Measurements from ENCODE around the gene MDH2.
"Not testable (repeated sequence)": the region's sequence is repeated elsewhere in the genome, so short reads cannot be mapped to it uniquely, and the experiment has no call there.

Gene MDH2

GRCh38 chr7:76108540-76109233 lies 60.8 kb downstream of the MDH2 start:
- H3K9me2 ChIP-seq (replicated peaks; ENCODE audit: insufficient read depth, low read length) = no peaks in the 10 kb centered on the region
- H3K4me3 ChIP-seq (ENCODE audit: insufficient read depth, low read length, poor library complexity, severe bottlenecking) = no peak overlapping the region
- no peak overlapping the region for H3K9ac ChIP-seq (ENCODE audit: low read length)
- H3K36me3 ChIP-seq (ENCODE audit: low read length) = no peaks in the 10 kb centered on the region
- no peak for TF ChIP-seq CTCF (IDR thresholded peaks at IDR 0.05; ENCODE audit: insufficient read depth, low read length, poor library complexity, severe bottlenecking)
- no peak for TF ChIP-seq EZH2phosphoT487 (conservative IDR thresholded peaks at IDR 0.05; ENCODE audit: low read length)
- no peaks in the 10 kb centered on the region for H3K27me3 ChIP-seq (ENCODE audit: low read length)
- no peak overlapping the region for H3K4me2 ChIP-seq (ENCODE audit: low read depth, low read length, poor library complexity, severe bottlenecking)
- H4K20me1 ChIP-seq (ENCODE audit: low read depth, low read length) = no peaks in the 10 kb centered on the region
- H2AFZ ChIP-seq (ENCODE audit: low read depth, low read length, severe bottlenecking) = no peak overlapping the region
- no peaks in the 10 kb centered on the region for H3K79me2 ChIP-seq (ENCODE audit: insufficient read depth, low read length)
- no peaks in the 10 kb centered on the region for H3F3A ChIP-seq (ENCODE audit: insufficient read depth)
- H3K9me3 ChIP-seq (ENCODE audit: insufficient read depth, low read length) = no peaks in the 10 kb centered on the region
- H3K27ac ChIP-seq (ENCODE audit: low read depth, low read length) = no peak overlapping the region

- H3K27ac ChIP-seq (ENCODE audit: low read depth, low read length); H3K9me2 ChIP-seq (replicated peaks; ENCODE audit: insufficient read depth, low read length); H3K4me3 ChIP-seq (ENCODE audit: insufficient read depth, low read length, poor library complexity, severe bottlenecking); H3K4me2 ChIP-seq (ENCODE audit: low read depth, low read length, poor library complexity, severe bottlenecking); H3F3A ChIP-seq (ENCODE audit: insufficient read depth); H3K27me3 ChIP-seq (ENCODE audit: low read length); H3K36me3 ChIP-seq (ENCODE audit: low read length); H4K20me1 ChIP-seq (ENCODE audit: low read depth, low read length); H3K9me3 ChIP-seq (ENCODE audit: insufficient read depth, low read length); H3K79me2 ChIP-seq (ENCODE audit: insufficient read depth, low read length); H3K9ac ChIP-seq (ENCODE audit: low read length); H2AFZ ChIP-seq (ENCODE audit: low read depth, low read length, severe bottlenecking): not testable (repeated sequence)
Measured at GRCh38 chr7:76113042-76113630, 65.2 kb downstream of the MDH2 start.

- H3K4me2 ChIP-seq (ENCODE audit: low read depth, low read length, poor library complexity, severe bottlenecking); H3K4me3 ChIP-seq (ENCODE audit: insufficient read depth, low read length, poor library complexity, severe bottlenecking); H3K27me3 ChIP-seq (ENCODE audit: low read length); H4K20me1 ChIP-seq (ENCODE audit: low read depth, low read length); H3K79me2 ChIP-seq (ENCODE audit: insufficient read depth, low read length); H3F3A ChIP-seq (ENCODE audit: insufficient read depth); H3K27ac ChIP-seq (ENCODE audit: low read depth, low read length); H3K9me3 ChIP-seq (ENCODE audit: insufficient read depth, low read length); H3K9me2 ChIP-seq (replicated peaks; ENCODE audit: insufficient read depth, low read length); H2AFZ ChIP-seq (ENCODE audit: low read depth, low read length, severe bottlenecking); H3K36me3 ChIP-seq (ENCODE audit: low read length); H3K9ac ChIP-seq (ENCODE audit: low read length): not testable (repeated sequence)
Measured at GRCh38 chr7:76114742-76115141, 66.8 kb downstream of the MDH2 start.

All from SU-DHL-6 (cell line).